ENCODE measurements around the gene TEKT3.
A peak's percentile ranks its signal among the peaks of the same experiment; 100 is the strongest.

Gene TEKT3

DNA sequence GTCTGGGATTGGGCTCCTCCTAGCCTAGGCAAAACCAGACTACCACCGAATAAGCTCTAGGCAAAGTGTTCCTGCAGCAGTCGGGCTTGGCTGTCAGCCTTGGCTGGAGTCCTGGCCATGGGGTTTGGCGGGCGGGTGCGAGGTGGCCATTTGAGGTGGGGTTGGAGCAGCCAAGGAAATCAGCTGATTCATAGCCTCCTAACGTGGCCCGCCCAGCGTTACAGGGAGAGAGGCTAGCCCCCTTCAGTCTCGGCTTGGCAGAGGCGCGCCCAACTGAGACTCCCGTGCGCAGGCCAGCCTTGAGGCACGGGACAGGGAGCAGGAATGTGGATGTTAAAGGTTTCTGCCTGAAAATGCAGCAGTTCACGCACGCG lies 78.2 kb downstream of the TEKT3 start:
- no peak for DNase-seq

DNA sequence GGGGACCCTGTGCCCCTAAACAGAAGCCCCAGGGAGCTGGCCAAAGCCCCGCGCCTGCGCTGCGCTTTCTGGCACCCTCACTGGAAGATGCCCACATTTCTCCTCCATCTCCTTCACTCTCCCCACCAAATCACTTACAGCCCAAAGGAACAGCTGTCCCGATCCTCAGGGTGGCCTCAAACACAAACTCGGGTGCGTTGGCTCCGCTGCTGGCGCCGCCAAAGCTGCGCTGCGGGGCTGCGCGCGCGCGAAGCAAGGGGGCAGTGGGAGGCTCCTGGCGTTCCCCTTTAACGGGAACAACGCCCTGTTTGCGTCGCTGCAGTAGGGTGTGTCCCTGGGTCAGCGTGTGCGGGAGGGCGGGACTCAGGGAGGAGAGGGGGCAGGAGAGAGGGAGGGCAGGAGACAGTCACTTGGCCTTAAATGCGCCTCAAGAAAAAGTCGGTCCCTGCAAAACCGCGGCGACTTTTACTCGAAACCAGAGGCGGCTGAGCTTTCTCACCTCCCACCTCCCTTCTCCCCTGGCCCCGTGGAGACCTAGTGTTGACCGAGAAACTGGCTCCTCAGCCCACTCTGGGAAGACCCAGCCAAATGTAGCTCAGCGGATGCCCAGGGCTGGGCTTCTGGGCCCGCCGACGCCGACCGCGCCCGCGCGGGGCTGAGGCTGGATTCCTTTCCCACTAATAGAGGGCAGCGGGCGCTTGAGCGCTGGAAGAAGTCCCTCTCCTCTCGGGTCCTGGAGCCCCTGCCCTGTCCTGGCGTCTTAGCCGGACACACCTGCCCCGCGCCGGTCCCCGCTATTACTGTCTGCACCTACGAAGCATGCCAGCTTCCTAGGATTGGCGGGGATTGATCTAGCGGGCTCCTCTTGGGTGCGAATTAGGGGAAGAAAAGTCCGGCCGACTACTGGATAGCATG lies 78.8 kb downstream of the TEKT3 start:
- DNase-seq = no peak

- no peak for DNase-seq
Observed at GRCh38 chr17:15261802-15262290, 79.6 kb downstream of the TEKT3 start.

- no peak for DNase-seq
Observed at GRCh38 chr17:15261258-15261801, 80.1 kb downstream of the TEKT3 start.

DNA sequence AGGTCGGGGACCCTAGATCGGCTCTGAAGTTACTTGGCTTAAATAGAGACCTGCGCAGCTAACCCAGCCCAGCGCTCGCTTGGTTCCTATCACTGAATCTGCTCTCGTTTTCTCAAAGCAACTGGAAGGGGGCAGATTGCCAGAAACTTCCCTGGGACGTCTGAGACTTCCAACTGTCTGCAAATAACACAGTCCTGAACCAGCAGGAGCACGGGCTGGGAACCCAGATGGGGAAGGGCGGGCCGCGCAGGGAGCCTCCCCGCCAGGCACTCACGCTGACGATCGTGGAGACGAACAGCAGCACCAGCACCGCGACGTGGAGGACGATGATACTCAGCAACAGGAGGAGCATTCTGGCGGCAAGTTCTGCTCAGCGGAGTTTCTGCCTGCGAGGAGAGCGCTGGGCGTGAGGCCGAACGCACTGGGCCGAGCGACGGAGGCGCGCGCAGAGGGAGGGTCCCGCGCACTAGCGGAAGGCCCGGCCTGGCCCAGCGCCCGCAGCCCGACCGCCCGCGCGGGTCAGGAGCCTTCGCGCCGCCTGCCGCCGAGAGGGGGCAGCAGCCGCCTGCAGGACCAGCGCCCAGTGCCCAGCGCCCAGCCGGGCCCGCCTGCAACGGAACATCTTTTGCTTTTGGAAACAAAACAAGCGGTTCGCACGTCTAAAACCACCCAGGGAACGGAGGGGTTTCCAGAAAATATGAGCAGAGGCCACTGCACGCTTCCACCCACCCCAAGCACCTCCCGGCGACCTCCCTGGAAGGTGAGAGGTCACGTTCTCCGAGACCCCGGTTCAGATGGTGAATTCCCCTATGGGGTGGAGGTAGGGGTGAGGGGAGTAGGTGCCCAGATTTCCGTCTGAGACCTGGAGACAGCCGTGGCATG lies 80.8 kb downstream of the TEKT3 start:
- DNase-seq = peak; percentile 72

- DNase-seq = no peak
Observed at GRCh38 chr17:15257796-15258512, 83.4 kb downstream of the TEKT3 start.

DNA sequence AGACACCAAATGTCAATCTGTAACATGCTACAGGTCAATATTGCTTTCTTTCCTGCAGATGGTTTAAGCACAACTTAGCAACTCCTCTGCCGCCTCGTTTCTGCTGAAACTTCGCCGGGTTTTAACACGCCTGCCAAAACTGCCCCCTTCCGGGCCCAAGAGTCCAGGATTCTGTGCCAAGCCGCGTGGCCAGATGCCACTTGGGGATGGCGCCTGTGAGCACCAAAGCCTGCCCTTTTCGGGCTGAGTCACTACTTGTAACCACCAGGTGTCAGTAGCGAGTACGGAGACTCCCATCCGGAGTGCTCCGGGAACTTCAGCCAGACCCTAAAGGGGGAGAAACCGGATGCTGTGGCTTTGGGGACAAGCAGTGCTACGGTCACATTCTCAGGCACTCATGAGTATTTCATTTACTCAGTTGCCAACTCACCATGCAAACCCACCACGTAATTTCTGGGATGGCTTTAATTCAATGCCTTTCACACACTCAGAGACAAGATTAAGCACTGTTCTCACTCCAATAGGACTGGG lies 84.1 kb downstream of the TEKT3 start:
- peak; percentile 52 for DNase-seq

- DNase-seq = no peak
Observed at GRCh38 chr17:15256689-15257088, 84.7 kb downstream of the TEKT3 start.

GRCh38 chr17:15255713-15256454 lies 85.5 kb downstream of the TEKT3 start:
- no peak for DNase-seq

All from activated CD4-positive, CD25-positive, alpha-beta regulatory T cell treated with anti-CD3 and anti-CD28 coated beads, Interleukin-2, amount 50 U/mL, for 72 hours (primary cell).